Measurements from ENCODE around the gene ALAS1. TPM values are rescaled to one million over a fixed set of nuclear protein-coding genes. Genes with fewer than 3 reads are reported as not detected.
A peak's percentile ranks its signal among the peaks of the same experiment; 100 is the strongest.

ALAS1 gene
- total and polyA plus RNA-seq, 2 of the 13 experiments (the other 11 are each of a cell fraction or from before 2014, with no cell fraction given) = 36.0 to 43.2 TPM

GRCh38 chr3:52210550-52211046 is 12.6 kb downstream of the ALAS1 start (continued):
- TF ChIP-seq, protein P1, sequence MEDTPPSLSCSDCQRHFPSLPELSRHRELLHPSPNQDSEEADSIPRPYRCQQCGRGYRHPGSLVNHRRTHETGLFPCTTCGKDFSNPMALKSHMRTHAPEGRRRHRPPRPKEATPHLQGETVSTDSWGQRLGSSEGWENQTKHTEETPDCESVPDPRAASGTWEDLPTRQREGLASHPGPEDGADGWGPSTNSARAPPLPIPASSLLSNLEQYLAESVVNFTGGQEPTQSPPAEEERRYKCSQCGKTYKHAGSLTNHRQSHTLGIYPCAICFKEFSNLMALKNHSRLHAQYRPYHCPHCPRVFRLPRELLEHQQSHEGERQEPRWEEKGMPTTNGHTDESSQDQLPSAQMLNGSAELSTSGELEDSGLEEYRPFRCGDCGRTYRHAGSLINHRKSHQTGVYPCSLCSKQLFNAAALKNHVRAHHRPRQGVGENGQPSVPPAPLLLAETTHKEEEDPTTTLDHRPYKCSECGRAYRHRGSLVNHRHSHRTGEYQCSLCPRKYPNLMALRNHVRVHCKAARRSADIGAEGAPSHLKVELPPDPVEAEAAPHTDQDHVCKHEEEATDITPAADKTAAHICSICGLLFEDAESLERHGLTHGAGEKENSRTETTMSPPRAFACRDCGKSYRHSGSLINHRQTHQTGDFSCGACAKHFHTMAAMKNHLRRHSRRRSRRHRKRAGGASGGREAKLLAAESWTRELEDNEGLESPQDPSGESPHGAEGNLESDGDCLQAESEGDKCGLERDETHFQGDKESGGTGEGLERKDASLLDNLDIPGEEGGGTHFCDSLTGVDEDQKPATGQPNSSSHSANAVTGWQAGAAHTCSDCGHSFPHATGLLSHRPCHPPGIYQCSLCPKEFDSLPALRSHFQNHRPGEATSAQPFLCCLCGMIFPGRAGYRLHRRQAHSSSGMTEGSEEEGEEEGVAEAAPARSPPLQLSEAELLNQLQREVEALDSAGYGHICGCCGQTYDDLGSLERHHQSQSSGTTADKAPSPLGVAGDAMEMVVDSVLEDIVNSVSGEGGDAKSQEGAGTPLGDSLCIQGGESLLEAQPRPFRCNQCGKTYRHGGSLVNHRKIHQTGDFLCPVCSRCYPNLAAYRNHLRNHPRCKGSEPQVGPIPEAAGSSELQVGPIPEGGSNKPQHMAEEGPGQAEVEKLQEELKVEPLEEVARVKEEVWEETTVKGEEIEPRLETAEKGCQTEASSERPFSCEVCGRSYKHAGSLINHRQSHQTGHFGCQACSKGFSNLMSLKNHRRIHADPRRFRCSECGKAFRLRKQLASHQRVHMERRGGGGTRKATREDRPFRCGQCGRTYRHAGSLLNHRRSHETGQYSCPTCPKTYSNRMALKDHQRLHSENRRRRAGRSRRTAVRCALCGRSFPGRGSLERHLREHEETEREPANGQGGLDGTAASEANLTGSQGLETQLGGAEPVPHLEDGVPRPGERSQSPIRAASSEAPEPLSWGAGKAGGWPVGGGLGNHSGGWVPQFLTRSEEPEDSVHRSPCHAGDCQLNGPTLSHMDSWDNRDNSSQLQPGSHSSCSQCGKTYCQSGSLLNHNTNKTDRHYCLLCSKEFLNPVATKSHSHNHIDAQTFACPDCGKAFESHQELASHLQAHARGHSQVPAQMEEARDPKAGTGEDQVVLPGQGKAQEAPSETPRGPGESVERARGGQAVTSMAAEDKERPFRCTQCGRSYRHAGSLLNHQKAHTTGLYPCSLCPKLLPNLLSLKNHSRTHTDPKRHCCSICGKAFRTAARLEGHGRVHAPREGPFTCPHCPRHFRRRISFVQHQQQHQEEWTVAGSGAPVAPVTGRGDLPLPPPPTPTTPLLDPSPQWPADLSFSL (CRISPR knock-in tag; IDR thresholded peaks at IDR 0.05) = no peak
- peak; percentile 78; the same call in 1 of the 2 replicates for TF ChIP-seq NCOR1 (IDR thresholded peaks at IDR 0.05; ENCODE audit: borderline replicate concordance, low read length)
- peak; percentile 85 for TF ChIP-seq MIXL1 (CRISPR knock-in tag; IDR thresholded peaks at IDR 0.05)
- no peak for TF ChIP-seq BRCA1 (CRISPR knock-in tag; IDR thresholded peaks at IDR 0.05)
- TF ChIP-seq, protein P2, sequence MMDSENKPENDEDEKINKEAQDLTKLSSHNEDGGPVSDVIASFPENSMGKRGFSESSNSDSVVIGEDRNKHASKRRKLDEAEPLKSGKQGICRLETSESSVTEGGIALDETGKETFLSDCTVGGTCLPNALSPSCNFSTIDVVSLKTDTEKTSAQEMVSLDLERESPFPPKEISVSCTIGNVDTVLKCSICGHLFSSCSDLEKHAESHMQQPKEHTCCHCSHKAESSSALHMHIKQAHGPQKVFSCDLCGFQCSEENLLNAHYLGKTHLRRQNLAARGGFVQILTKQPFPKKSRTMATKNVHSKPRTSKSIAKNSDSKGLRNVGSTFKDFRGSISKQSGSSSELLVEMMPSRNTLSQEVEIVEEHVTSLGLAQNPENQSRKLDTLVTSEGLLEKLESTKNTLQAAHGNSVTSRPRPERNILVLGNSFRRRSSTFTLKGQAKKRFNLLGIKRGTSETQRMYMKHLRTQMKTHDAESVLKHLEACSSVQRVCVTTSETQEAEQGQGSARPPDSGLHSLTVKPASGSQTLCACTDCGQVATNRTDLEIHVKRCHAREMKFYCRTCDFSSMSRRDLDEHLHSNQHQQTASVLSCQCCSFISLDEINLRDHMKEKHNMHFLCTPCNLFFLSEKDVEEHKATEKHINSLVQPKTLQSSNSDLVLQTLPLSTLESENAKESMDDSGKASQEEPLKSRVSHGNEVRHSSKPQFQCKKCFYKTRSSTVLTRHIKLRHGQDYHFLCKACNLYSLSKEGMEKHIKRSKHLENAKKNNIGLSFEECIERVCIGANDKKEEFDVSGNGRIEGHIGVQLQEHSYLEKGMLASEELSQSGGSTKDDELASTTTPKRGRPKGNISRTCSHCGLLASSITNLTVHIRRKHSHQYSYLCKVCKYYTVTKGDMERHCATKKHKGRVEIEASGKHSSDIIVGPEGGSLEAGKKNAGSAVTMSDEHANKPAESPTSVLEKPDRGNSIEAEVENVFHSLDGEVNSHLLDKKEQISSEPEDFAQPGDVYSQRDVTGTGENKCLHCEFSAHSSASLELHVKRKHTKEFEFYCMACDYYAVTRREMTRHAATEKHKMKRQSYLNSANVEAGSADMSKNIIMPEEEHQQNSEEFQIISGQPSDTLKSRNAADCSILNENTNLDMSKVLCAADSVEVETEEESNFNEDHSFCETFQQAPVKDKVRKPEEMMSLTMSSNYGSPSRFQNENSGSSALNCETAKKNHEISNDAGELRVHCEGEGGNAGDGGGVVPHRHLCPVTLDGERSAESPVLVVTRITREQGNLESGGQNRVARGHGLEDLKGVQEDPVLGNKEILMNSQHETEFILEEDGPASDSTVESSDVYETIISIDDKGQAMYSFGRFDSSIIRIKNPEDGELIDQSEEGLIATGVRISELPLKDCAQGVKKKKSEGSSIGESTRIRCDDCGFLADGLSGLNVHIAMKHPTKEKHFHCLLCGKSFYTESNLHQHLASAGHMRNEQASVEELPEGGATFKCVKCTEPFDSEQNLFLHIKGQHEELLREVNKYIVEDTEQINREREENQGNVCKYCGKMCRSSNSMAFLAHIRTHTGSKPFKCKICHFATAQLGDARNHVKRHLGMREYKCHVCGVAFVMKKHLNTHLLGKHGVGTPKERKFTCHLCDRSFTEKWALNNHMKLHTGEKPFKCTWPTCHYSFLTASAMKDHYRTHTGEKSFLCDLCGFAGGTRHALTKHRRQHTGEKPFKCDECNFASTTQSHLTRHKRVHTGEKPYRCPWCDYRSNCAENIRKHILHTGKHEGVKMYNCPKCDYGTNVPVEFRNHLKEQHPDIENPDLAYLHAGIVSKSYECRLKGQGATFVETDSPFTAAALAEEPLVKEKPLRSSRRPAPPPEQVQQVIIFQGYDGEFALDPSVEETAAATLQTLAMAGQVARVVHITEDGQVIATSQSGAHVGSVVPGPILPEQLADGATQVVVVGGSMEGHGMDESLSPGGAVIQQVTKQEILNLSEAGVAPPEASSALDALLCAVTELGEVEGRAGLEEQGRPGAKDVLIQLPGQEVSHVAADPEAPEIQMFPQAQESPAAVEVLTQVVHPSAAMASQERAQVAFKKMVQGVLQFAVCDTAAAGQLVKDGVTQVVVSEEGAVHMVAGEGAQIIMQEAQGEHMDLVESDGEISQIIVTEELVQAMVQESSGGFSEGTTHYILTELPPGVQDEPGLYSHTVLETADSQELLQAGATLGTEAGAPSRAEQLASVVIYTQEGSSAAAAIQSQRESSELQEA (CRISPR knock-in tag; IDR thresholded peaks at IDR 0.05; ENCODE audit: not compliant biosample characterization) = no peak
- TF ChIP-seq MAZ (IDR thresholded peaks at IDR 0.05; ENCODE audit: borderline replicate concordance, low read depth, low read length) = no peak
- 0 out of 2 replicates have a peak, but pooled peaks have one; percentile 21 for TF ChIP-seq MAZ (CRISPR knock-in tag; IDR thresholded peaks at IDR 0.05; ENCODE audit: low read depth)
- TF ChIP-seq, protein P3, sequence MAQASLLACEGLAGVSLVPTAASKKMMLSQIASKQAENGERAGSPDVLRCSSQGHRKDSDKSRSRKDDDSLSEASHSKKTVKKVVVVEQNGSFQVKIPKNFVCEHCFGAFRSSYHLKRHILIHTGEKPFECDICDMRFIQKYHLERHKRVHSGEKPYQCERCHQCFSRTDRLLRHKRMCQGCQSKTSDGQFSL (CRISPR knock-in tag; IDR thresholded peaks at IDR 0.05) = 0 out of 2 replicates have a peak, but pooled peaks have one; percentile 41
- TF ChIP-seq KLF6 (CRISPR knock-in tag; IDR thresholded peaks at IDR 0.05) = peak; percentile 80; the same call in 1 of the 2 replicates
- TF ChIP-seq ATM (IDR thresholded peaks at IDR 0.05; ENCODE audit: borderline replicate concordance) = peak; percentile 95; the same call in 1 of the 2 replicates
- TF ChIP-seq ZNF44 (CRISPR knock-in tag; IDR thresholded peaks at IDR 0.05) = 0 out of 2 replicates have a peak, but pooled peaks have one; percentile 57
- TF ChIP-seq RCOR2 (CRISPR knock-in tag; IDR thresholded peaks at IDR 0.05) = peak; percentile 88
- TF ChIP-seq KDM3A (CRISPR knock-in tag; IDR thresholded peaks at IDR 0.05; ENCODE audit: low read depth) = peak; percentile 83; the same call in 1 of the 2 replicates
- no peak for TF ChIP-seq ZNF234 (CRISPR knock-in tag; conservative IDR thresholded peaks at IDR 0.05)

All from HepG2 (cell line).